ES-I3 (cell line): ENCODE results near the gene AHSA1.

Experiments
- H3K36me3 ChIP-seq: 2 replicates; pipeline ENCODE4 v1.6.1; 2013; ENCODE audit warnings: mild to moderate bottlenecking, low read length, control low read depth, moderate library complexity; ENCODE audit not compliant: insufficient read depth
- H3K4me1 ChIP-seq: 2 replicates; pipeline ENCODE4 v1.6.1; 2013; ENCODE audit warnings: mild to moderate bottlenecking, control low read depth, low read length; ENCODE audit not compliant: insufficient read depth
- H3K9ac ChIP-seq: 2 replicates; pipeline ENCODE4 v1.6.1; 2013; ENCODE audit warnings: low read depth, mild to moderate bottlenecking, low read length, moderate library complexity
- H3K9me3 ChIP-seq: 2 replicates; pipeline ENCODE4 v1.6.1; 2013; ENCODE audit warnings: mild to moderate bottlenecking, low read length, moderate library complexity; ENCODE audit not compliant: control insufficient read depth, insufficient read depth

The AHSA1 gene

GRCh38 chr14:77457115-77457521 is 775 bp upstream of the AHSA1 start:
- peaks cover 3% of the 10 kb centered on the region; the same call in 1 of the 2 replicates for H3K36me3 ChIP-seq
- peak overlapping the region; percentile 94 for H3K9ac ChIP-seq
- no peaks in the 10 kb centered on the region for H3K4me1 ChIP-seq
- H3K9me3 ChIP-seq = no peaks in the 10 kb centered on the region

GRCh38 chr14:77458249-77458950 is 507 bp downstream of the AHSA1 start:
- Histone ChIP-seq H3K36me3 (peaks cover 13% of the 10 kb centered on the region), H3K9ac (peak overlapping the region; percentile 94), H3K9me3 (no peaks in the 10 kb centered on the region)

DNA sequence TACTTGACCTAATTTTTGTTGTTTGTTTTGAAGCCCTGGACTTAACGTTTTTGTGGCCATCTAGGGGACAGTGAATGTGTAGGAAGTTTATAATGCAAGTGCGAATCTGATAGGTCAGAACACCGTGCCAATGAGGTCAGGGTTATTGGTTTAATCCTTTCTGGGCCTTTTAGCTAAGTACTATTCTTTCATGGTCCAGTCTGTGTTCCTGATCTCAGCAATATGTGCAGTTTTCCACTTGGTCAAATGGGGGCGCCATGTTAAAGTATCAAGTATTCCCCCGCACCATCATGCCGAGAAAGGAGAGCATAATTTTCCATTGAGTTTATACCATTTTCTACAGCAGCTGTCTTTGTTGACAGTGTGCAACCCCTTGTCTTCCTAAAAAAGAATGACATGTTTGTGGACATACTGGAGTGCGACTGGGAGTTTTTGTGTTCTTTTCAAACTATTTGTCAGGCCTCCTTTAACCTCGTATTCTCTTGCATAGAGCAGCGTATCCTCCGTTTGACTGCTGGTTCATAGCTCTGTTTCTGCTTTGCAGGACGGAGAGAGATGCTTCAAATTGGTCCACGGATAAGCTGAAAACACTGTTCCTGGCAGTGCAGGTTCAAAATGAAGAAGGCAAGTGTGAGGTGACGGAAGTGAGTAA is 1.3 kb downstream of the AHSA1 start:
- H3K4me1 ChIP-seq = no peaks in the 10 kb centered on the region
- H3K9ac ChIP-seq = peak overlapping the region; percentile 94; the same call in 1 of the 2 replicates
- H3K36me3 ChIP-seq = peaks cover 18% of the 10 kb centered on the region
- H3K9me3 ChIP-seq = no peaks in the 10 kb centered on the region

More at GRCh38 chr14:77458249-77458950, 507 bp downstream of the AHSA1 start:
- no peaks in the 10 kb centered on the region for H3K4me1 ChIP-seq

- Histone ChIP-seq H3K4me1 (peaks cover 16% of the 10 kb centered on the region), H3K9me3 (no peaks in the 10 kb centered on the region), H3K36me3 (peaks cover 31% of the 10 kb centered on the region), H3K9ac (no peak overlapping the region)
Observed at GRCh38 chr14:77467801-77468200, 9.9 kb downstream of the AHSA1 start.

DNA sequence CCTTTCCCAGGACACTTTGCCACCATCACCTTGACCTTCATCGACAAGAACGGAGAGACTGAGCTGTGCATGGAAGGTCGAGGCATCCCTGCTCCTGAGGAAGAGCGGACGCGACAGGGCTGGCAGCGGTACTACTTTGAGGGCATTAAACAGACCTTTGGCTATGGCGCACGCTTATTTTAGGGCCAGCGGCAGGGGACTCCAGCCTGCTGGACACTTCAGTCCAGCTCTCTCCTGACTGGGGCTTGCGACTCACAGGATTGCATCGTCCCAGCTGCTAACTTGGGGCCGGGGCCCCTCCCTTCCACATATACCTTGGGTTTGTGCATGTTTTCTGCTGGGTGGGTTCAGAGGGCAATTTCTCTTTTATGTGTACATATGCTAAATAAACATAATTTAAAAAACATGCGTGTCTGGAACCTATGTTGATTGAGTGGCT is 11.2 kb downstream of the AHSA1 start:
- peaks cover 22% of the 10 kb centered on the region for H3K36me3 ChIP-seq

GRCh38 chr14:77469539-77469938 is 11.6 kb downstream of the AHSA1 start:
- Histone ChIP-seq H3K9ac (no peak overlapping the region), H3K36me3 (peaks cover 18% of the 10 kb centered on the region), H3K4me1 (peaks cover 17% of the 10 kb centered on the region), H3K9me3 (no peaks in the 10 kb centered on the region)

More for the DNA sequence above, 11.2 kb downstream of the AHSA1 start:
- Histone ChIP-seq H3K9ac (no peak overlapping the region), H3K9me3 (no peaks in the 10 kb centered on the region), H3K4me1 (peaks cover 17% of the 10 kb centered on the region)

- peaks cover 12% of the 10 kb centered on the region; the same call in 1 of the 2 replicates for H3K36me3 ChIP-seq
- H3K4me1 ChIP-seq = peaks cover 17% of the 10 kb centered on the region
- no peaks in the 10 kb centered on the region for H3K9me3 ChIP-seq
- H3K9ac ChIP-seq = no peak overlapping the region
Observed at GRCh38 chr14:77470224-77470870, 12.5 kb downstream of the AHSA1 start.

DNA sequence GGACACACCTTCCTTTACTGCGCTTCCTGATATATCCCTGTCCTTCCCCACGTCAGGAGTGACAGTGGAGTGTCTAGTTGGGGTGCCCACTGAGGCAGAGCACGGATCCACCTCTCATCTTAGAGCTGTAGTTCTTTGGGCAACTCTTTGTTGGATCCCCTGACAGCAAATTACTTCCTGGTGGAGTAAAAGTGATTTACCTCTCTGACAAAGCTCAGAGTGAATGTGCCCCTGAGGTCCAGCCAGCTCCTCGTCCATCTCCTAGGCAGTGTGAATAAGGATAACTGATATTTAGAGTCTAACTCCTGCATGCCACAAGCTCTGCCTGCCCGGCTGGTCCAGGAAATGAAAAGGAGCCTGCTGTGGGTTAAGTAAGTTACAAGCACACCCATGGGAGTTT is 16.0 kb downstream of the AHSA1 start:
- H3K9me3 ChIP-seq = no peaks in the 10 kb centered on the region
- H3K36me3 ChIP-seq = no peaks in the 10 kb centered on the region
- peaks cover 17% of the 10 kb centered on the region for H3K4me1 ChIP-seq
- H3K9ac ChIP-seq = no peak overlapping the region

DNA sequence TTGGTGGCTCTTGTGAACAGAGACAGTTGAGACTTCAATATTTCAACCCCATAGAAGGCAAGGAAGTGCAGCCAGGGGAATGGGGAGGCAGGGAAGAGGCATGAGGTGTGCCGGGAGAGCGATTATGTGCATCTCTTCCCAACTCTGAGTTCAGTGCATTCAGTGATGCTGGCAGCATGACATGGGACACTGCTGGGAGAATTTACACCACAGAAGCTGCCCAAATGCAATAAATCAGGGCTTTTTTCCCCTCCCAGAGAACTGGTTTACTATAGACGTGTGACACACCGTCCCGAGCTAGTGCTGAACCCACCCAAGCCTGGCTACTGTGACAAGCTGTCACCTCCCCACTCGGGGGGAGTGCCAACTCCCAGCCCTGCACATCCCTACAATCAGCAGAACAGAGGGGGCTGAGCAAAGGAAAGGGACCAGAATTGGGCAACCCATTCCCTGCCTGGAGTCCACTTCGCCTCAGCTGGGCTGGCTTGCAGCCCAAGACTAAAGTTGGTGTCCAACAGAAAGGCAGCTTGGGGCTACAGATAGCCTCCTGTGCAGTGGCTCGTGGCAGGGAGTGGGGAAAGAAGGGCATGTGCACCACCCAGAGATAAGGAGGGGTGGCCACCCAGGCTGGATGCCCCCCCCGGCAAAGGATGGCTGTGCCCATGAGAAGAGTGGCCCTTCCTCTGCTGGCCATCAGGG is 16.7 kb downstream of the AHSA1 start:
- no peak overlapping the region for H3K9ac ChIP-seq
- no peaks in the 10 kb centered on the region for H3K36me3 ChIP-seq
- peaks cover 17% of the 10 kb centered on the region for H3K4me1 ChIP-seq
- H3K9me3 ChIP-seq = no peaks in the 10 kb centered on the region

GRCh38 chr14:77475432-77476115 is 17.7 kb downstream of the AHSA1 start:
- H3K4me1 ChIP-seq = peaks cover 12% of the 10 kb centered on the region
- no peaks in the 10 kb centered on the region for H3K9me3 ChIP-seq
- H3K36me3 ChIP-seq = no peaks in the 10 kb centered on the region
- no peak overlapping the region for H3K9ac ChIP-seq

GRCh38 chr14:77478029-77478428 is 20.1 kb downstream of the AHSA1 start:
- Histone ChIP-seq H3K9me3 (no peaks in the 10 kb centered on the region), H3K36me3 (no peaks in the 10 kb centered on the region), H3K4me1 (no peaks in the 10 kb centered on the region), H3K9ac (no peak overlapping the region)

- H3K4me1 ChIP-seq = no peaks in the 10 kb centered on the region
- H3K9me3 ChIP-seq = no peaks in the 10 kb centered on the region
- H3K36me3 ChIP-seq = no peaks in the 10 kb centered on the region
- no peak overlapping the region for H3K9ac ChIP-seq
Observed at GRCh38 chr14:77478796-77479195, 20.9 kb downstream of the AHSA1 start.

GRCh38 chr14:77482422-77482821 is 24.5 kb downstream of the AHSA1 start:
- H3K9me3 ChIP-seq = no peaks in the 10 kb centered on the region
- H3K9ac ChIP-seq = no peak overlapping the region
- H3K36me3 ChIP-seq = no peaks in the 10 kb centered on the region
- no peaks in the 10 kb centered on the region for H3K4me1 ChIP-seq

DNA sequence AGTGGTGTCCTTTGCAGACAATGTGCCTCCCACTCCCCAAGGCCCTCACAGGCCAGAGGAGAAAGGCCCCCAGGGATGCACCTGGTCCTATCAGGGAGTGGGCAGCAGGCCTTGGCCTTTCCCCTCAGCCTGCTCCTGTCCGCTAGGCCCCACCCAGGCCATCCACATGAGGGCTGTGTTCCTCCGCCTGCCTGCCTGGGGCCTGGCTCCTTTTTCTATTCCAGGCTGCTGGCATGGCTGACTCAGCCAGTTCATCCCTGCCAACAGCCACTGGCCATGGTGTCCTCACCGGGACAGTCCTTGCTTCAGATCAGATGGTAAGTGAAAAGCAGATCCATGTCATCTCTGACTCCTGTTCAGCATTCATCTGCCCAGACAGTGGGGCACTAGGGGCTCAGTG is 27.4 kb downstream of the AHSA1 start:
- no peaks in the 10 kb centered on the region for H3K9me3 ChIP-seq
- H3K9ac ChIP-seq = no peak overlapping the region
- no peaks in the 10 kb centered on the region for H3K36me3 ChIP-seq
- H3K4me1 ChIP-seq = no peaks in the 10 kb centered on the region
